SH-SY5Y (cell line): ENCODE data around the gene TBC1D22A.

ENCODE experiments used
- GATA2 ChIP-seq: IDR thresholded peaks from 2 replicates; pipeline ENCODE4 v1.6.1; 2011; ENCODE audit warnings: mild to moderate bottlenecking, low read depth, low read length
- GATA3 ChIP-seq: IDR thresholded peaks from 2 replicates; pipeline ENCODE4 v1.6.1; 2011; ENCODE audit warnings: low read depth, mild to moderate bottlenecking, low read length, moderate library complexity

DNA sequence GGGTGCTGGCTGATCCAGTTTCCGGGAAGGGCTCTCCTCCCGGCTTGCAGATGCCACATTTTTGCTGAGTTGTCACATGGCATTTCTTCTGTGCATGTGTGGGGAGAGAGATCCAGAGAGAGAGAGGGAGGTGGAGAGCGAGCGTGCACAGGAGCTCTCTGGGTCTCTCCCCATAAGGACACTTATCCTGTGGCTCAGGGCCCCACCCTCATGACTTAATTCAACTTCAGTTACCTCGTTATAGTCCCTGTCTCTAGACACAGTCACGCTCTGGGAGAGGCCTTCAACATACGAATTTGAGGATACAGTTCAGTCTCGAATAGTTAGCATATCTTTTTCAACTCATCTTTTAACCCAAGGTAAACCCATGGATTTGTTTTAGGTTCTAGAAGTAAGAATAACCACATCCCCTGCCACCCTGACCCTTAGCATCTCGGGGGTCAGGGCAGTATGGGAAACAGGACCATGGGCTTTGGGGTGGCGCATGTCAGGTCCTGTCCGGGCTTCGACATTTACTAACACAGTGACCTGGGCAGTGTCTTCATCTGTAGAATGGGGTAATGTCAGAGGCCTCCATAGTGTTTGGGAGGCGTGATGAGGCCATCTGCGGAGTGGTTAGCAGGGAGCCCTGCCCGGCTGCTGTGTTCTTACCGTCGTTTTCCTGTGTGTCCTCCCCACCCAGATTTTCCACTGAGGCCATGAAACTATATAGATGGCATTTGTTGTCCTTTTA is 46.9 kb downstream of the TBC1D22A start:
- no peak for TF ChIP-seq GATA2
- TF ChIP-seq GATA3, result no peak
